IMR-90 (cell line): ENCODE results near the gene SYNPO2. TPM values are rescaled to one million over a fixed set of nuclear protein-coding genes. Genes with fewer than 3 reads are reported as not detected.

Experiments
- ATAC-seq: fragments of 200-7000 bp; cut with Tn5 transposase; 2 replicates; pipeline ENCODE4 v1.9.1; 2020; ENCODE audit warnings: low read depth, mild to moderate bottlenecking, moderate library complexity
- BruUV-seq: library from RNA; stranded (reverse); fragments of 400-500 nt; replicated peaks from 2 replicates; lab custom pipeline; 2021; lab: Mats Ljungman, UMichigan
- CTCF ChIA-PET: fragments of 300-600 bp; formaldehyde crosslinking; extraction: SDS; loops from one replicate; lab custom pipeline; 2021; ENCODE audit warnings: antibody characterized with exemption; lab: Yijun Ruan, JAX
- POLR2A ChIA-PET: fragments of 300-600 bp; sonication (Branson Sonifier 250); formaldehyde crosslinking; loops from one replicate; lab custom pipeline; 2022; ENCODE audit warnings: antibody characterized with exemption; ENCODE audit not compliant: unreplicated experiment; lab: Charles Lee
- DNase-seq: peaks from one replicate; pipeline ENCODE4 v3.0.0; 2013
- H2AFZ ChIP-seq: replicated peaks from 2 replicates; pipeline ENCODE3; 2013; ENCODE audit warnings: low read length, mild to moderate bottlenecking; ENCODE audit not compliant: poor library complexity
- H2AK5ac ChIP-seq: 2 replicates; pipeline ENCODE4 v1.6.1; 2013; ENCODE audit warnings: low read depth, low read length, inconsistent platforms
- H2AK9ac ChIP-seq: replicated peaks from 2 replicates; pipeline ENCODE3; 2013; ENCODE audit warnings: mild to moderate bottlenecking, low read depth, low read length, moderate library complexity; ENCODE audit not compliant: poor library complexity
- H2BK120ac ChIP-seq: 2 replicates; pipeline ENCODE4 v1.6.1; 2013; ENCODE audit warnings: low read depth, low read length, inconsistent platforms
- H2BK15ac ChIP-seq: 3 replicates; pipeline ENCODE4 v1.6.1; 2013; ENCODE audit warnings: low read depth, low read length, inconsistent platforms
- H2BK20ac ChIP-seq: 2 replicates; pipeline ENCODE4 v1.6.1; 2013; ENCODE audit warnings: low read depth, mild to moderate bottlenecking, inconsistent platforms, low read length, moderate library complexity
- H2BK5ac ChIP-seq: 2 replicates; pipeline ENCODE4 v1.6.1; 2013; ENCODE audit warnings: mild to moderate bottlenecking, low read depth, low read length, inconsistent platforms; ENCODE audit not compliant: poor library complexity, severe bottlenecking
- H3K14ac ChIP-seq: replicated peaks from 2 replicates; pipeline ENCODE4 v1.6.1; 2013; ENCODE audit warnings: low read depth, low read length, inconsistent platforms
- H3K18ac ChIP-seq: 2 replicates; pipeline ENCODE4 v1.6.1; 2013; ENCODE audit warnings: low read depth, low read length, control low read depth
- H3K23ac ChIP-seq: 2 replicates; pipeline ENCODE4 v1.6.1; 2013; ENCODE audit warnings: low read depth, low read length, inconsistent platforms
- H3K27ac ChIP-seq: 2 replicates; pipeline ENCODE4 v1.5.1; 2013; ENCODE audit warnings: mild to moderate bottlenecking, control low read depth, low read length; ENCODE audit not compliant: insufficient read depth
- H3K27me3 ChIP-seq: 2 replicates; pipeline ENCODE4 v1.6.1; 2013; ENCODE audit warnings: low read length; ENCODE audit not compliant: control insufficient read depth, insufficient read depth
- H3K36me3 ChIP-seq: 2 replicates; pipeline ENCODE4 v1.6.1; 2013; ENCODE audit warnings: low read length, mixed read lengths; ENCODE audit not compliant: control insufficient read depth, insufficient read depth
- H3K4ac ChIP-seq: 2 replicates; pipeline ENCODE4 v1.6.1; 2013; ENCODE audit warnings: low read depth, low read length, inconsistent platforms
- H3K4me1 ChIP-seq: 2 replicates; pipeline ENCODE4 v1.6.1; 2013; ENCODE audit warnings: low read length, mixed read lengths; ENCODE audit not compliant: control insufficient read depth, insufficient read depth
- H3K4me2 ChIP-seq: 2 replicates; pipeline ENCODE4 v1.6.1; 2013; ENCODE audit warnings: low read depth, mild to moderate bottlenecking, control low read depth, low read length, moderate library complexity
- H3K4me3 ChIP-seq: 2 replicates; pipeline ENCODE4 v1.5.1; 2013; ENCODE audit warnings: low read depth, mild to moderate bottlenecking, control low read depth, low read length, moderate library complexity; ENCODE audit not compliant: insufficient read depth
- H3K56ac ChIP-seq: 2 replicates; pipeline ENCODE4 v1.6.1; 2013; ENCODE audit warnings: low read length, inconsistent platforms; ENCODE audit not compliant: insufficient read depth; ENCODE audit errors: extremely low read depth
- H3K79me1 ChIP-seq, 2 experiments: 2 replicates each; pipeline ENCODE4 v1.6.1; 2013; ENCODE audit warnings: low read length in 2 of 2, inconsistent platforms in 1 of 2, low read depth in 1 of 2
- H3K9ac ChIP-seq: 2 replicates; pipeline ENCODE4 v1.6.1; 2013; ENCODE audit warnings: low read depth, low read length, control low read depth
- H3K9me1 ChIP-seq: 2 replicates; pipeline ENCODE4 v1.6.1; 2013; ENCODE audit warnings: low read length, inconsistent platforms; ENCODE audit not compliant: insufficient read depth
- H3K9me3 ChIP-seq: 2 replicates; pipeline ENCODE4 v1.6.1; 2013; ENCODE audit warnings: low read length; ENCODE audit not compliant: control insufficient read depth, insufficient read depth
- H4K20me1 ChIP-seq: 2 replicates; pipeline ENCODE4 v1.6.1; 2013; ENCODE audit warnings: low read length, inconsistent platforms; ENCODE audit not compliant: insufficient read depth
- H4K5ac ChIP-seq: 2 replicates; pipeline ENCODE4 v1.6.1; 2013; ENCODE audit warnings: mild to moderate bottlenecking, low read depth, low read length, control low read depth
- H4K8ac ChIP-seq, 2 experiments: 2 replicates each; pipeline ENCODE4 v1.6.1; 2013; ENCODE audit warnings: low read depth in 2 of 2, low read length in 2 of 2, control low read depth in 1 of 2, inconsistent platforms in 1 of 2
- H4K91ac ChIP-seq: 2 replicates; pipeline ENCODE4 v1.6.1; 2013; ENCODE audit warnings: low read depth, low read length, inconsistent platforms; ENCODE audit not compliant: insufficient read depth
- CTCF ChIP-seq: conservative IDR thresholded peaks from 2 replicates; pipeline ENCODE4 v1.5.1; 2012; ENCODE audit warnings: mild to moderate bottlenecking, low read depth, low read length, improper control_type of control experiment
- FOS ChIP-seq: fragments of 150-350 bp; IDR thresholded peaks from 2 replicates; pipeline ENCODE4 v1.6.1; 2016; ENCODE audit warnings: low read depth, low read length
- WGBS, 2 experiments: methylation state at CpG; one replicate each; pipeline versions ENCODE4 v1.1.5 to v1.1.7; 2013; ENCODE audit warnings: missing lambda C conversion rate in 2 of 2; ENCODE audit not compliant: insufficient read length in 1 of 2; ENCODE audit errors: extremely low coverage in 2 of 2; 5-methylcytosine and 5-hydroxymethylcytosine counted together
- dilution Hi-C: fragments of 300-500 bp; cut with HindIII; formaldehyde crosslinking; loops from one replicate; pipeline ENCODE4 v1.14.3; 2018; ENCODE audit warnings: low sequenced_read_pairs; ENCODE audit not compliant: unreplicated experiment
- in situ Hi-C: fragments of 300-500 bp; cut with MboI; formaldehyde crosslinking; loops from 3 replicates; pipeline ENCODE4 v1.14.3; 2019; ENCODE audit warnings: low sequenced_read_pairs, inconsistent platforms, mixed read lengths
- intact Hi-C: fragments of 100-400 bp; cut with micrococcal nuclease; formaldehyde crosslinking; loops from 2 replicates; pipeline ENCODE4 v1.10.0; 2022
- polyA plus RNA-seq, 3 experiments: library from polyadenylated mRNA; depleted of rRNA; stranded (reverse); fragments of >200 nt; gene quantifications; 2 replicates each; pipeline ENCODE4 v1.2.3, GENCODE V29; 2012; ENCODE audit warnings: low replicate concordance in 1 of 3
- total RNA-seq: library from RNA; depleted of rRNA; stranded (reverse); fragments of >200 nt; gene quantifications from 2 replicates; pipeline ENCODE4 v1.2.3, GENCODE V29; 2012

Gene SYNPO2
- total and polyA plus RNA-seq, 2 of the 4 experiments (the other 2 are of a cell fraction) = 0.99 to 1.8 TPM

GRCh38 chr4:119035951-119036737, 147.5 kb downstream of the SYNPO2 start:
- no peak for ATAC-seq
- H3K56ac ChIP-seq = peak overlapping the region; percentile 33; the same call in 1 of the 2 replicates

More at GRCh38 chr4:119035951-119036737, 147.5 kb downstream of the SYNPO2 start:
- Histone ChIP-seq H2AK5ac (peak overlapping the region; percentile 71), H3K4me2 (no peak overlapping the region; the same call in 1 of the 2 replicates), H3K27ac (peak overlapping the region; percentile 77), H3K4me3 (no peak overlapping the region), H3K9me3 (no peaks in the 10 kb centered on the region), H4K91ac (peak overlapping the region; percentile 88), H2BK120ac (peak overlapping the region; percentile 84), H3K9me1 (peaks cover 9% of the 10 kb centered on the region), H2BK5ac (peak overlapping the region; percentile 93), H3K4me1 (peaks cover 20% of the 10 kb centered on the region), H4K8ac (peak overlapping the region; percentile 62 to 82), H3K18ac (peak overlapping the region; percentile 97), H2AFZ (no peak overlapping the region), H3K9ac (no peak overlapping the region), H4K20me1 (no peaks in the 10 kb centered on the region), H3K14ac (peak overlapping the region; percentile 72), H3K27me3 (no peaks in the 10 kb centered on the region), H3K23ac (0 out of 2 replicates have a peak overlapping the region, but pooled peaks have one; percentile 14), H2BK15ac (peak overlapping the region; percentile 78), H2AK9ac (peak overlapping the region; percentile 6), H3K4ac (peak overlapping the region; percentile 70), H3K79me1 (0 out of 4 replicates have a peak, but pooled peaks cover 0 to 3% of the 10 kb centered on the region in 2 experiments), H2BK20ac (peak overlapping the region; percentile 85), H4K5ac (peak overlapping the region; percentile 97), H3K36me3 (peaks cover 2% of the 10 kb centered on the region; the same call in 1 of the 2 replicates)
- WGBS, 2 experiments = no CpG with 5 or more reads among the region's 8 CpGs
- no TSS peak for BruUV-seq
- dilution Hi-C loops = no loop called here
- DNase-seq = peak; percentile 51
- ChIA-PET POLR2A (no interaction called here), CTCF (no interaction called here)
- TF ChIP-seq CTCF (no peak), FOS (0 out of 2 replicates have a peak, but pooled peaks have one; percentile 36)
- intact Hi-C loops = no loop called here
- in situ Hi-C loops = no loop called here
